H9 (cell line): ENCODE data around the gene LEPR. TPM values are rescaled to one million over a fixed set of nuclear protein-coding genes. Genes with fewer than 3 reads are reported as not detected.
A peak's percentile ranks its signal among the peaks of the same experiment; 100 is the strongest.

Experiments used
- DNase-seq: peaks from one replicate; pipeline ENCODE4 v3.0.0-alpha.2; 2017
- H2AFZ ChIP-seq: one replicate; pipeline ENCODE4 v1.6.1; 2013; ENCODE audit warnings: mild to moderate bottlenecking, low read length, control low read depth, moderate library complexity
- H2AK5ac ChIP-seq: 2 replicates; pipeline ENCODE4 v1.6.1; 2013; ENCODE audit warnings: low read length, control low read depth, mixed read lengths; ENCODE audit not compliant: insufficient read length
- H2BK120ac ChIP-seq: one replicate; pipeline ENCODE4 v1.6.1; 2013; ENCODE audit warnings: low read depth, mild to moderate bottlenecking, low read length, control low read depth, inconsistent platforms; ENCODE audit not compliant: poor library complexity, severe bottlenecking
- H2BK12ac ChIP-seq: 2 replicates; pipeline ENCODE4 v1.6.1; 2013; ENCODE audit warnings: low read length, control low read depth, mixed read lengths, low read depth; ENCODE audit not compliant: insufficient read length
- H2BK15ac ChIP-seq: 2 replicates; pipeline ENCODE4 v1.6.1; 2013; ENCODE audit warnings: low read depth, low read length, control low read depth
- H2BK20ac ChIP-seq: one replicate; pipeline ENCODE4 v1.6.1; 2013; ENCODE audit warnings: low read depth, mild to moderate bottlenecking, low read length, control low read depth, inconsistent platforms; ENCODE audit not compliant: poor library complexity, severe bottlenecking
- H2BK5ac ChIP-seq: 2 replicates; pipeline ENCODE4 v1.6.1; 2013; ENCODE audit warnings: low read length, control low read depth, mixed read lengths; ENCODE audit not compliant: insufficient read length
- H3K14ac ChIP-seq: 2 replicates; pipeline ENCODE4 v1.6.1; 2013; ENCODE audit warnings: low read length, control low read depth; ENCODE audit not compliant: insufficient read depth
- H3K18ac ChIP-seq: 2 replicates; pipeline ENCODE4 v1.6.1; 2013; ENCODE audit warnings: low read depth, mild to moderate bottlenecking, mixed read lengths, low read length, control low read depth; ENCODE audit not compliant: insufficient read length
- H3K23ac ChIP-seq: 2 replicates; pipeline ENCODE4 v1.6.1; 2013; ENCODE audit warnings: low read length, control low read depth, mixed read lengths, low read depth; ENCODE audit not compliant: insufficient read length
- H3K23me2 ChIP-seq: 2 replicates; pipeline ENCODE4 v1.6.1; 2013; ENCODE audit warnings: low read depth, mild to moderate bottlenecking, mixed read lengths, low read length, control low read depth; ENCODE audit not compliant: insufficient read length, poor library complexity, severe bottlenecking
- H3K27ac ChIP-seq: 2 replicates; pipeline ENCODE4 v1.5.1; 2013; ENCODE audit warnings: low read length, control low read depth, mixed read lengths, low read depth; ENCODE audit not compliant: insufficient read length
- H3K27me3 ChIP-seq: 2 replicates; pipeline ENCODE4 v1.6.1; 2013; ENCODE audit warnings: low read length, control low read depth, inconsistent platforms; ENCODE audit not compliant: insufficient read depth
- H3K4ac ChIP-seq: 2 replicates; pipeline ENCODE4 v1.6.1; 2013; ENCODE audit warnings: low read depth, mild to moderate bottlenecking, control low read depth, inconsistent platforms, low read length, moderate library complexity
- H3K4me1 ChIP-seq: 2 replicates; pipeline ENCODE4 v1.6.1; 2013; ENCODE audit warnings: low read length, control low read depth, inconsistent platforms; ENCODE audit not compliant: insufficient read depth
- H3K4me2 ChIP-seq: 2 replicates; pipeline ENCODE4 v1.6.1; 2013; ENCODE audit warnings: low read length, control low read depth, mixed read lengths; ENCODE audit not compliant: insufficient read length, insufficient read depth
- H3K56ac ChIP-seq: 2 replicates; pipeline ENCODE4 v1.6.1; 2013; ENCODE audit warnings: low read depth, mild to moderate bottlenecking, mixed read lengths, low read length, control low read depth; ENCODE audit not compliant: insufficient read length
- H3K79me1 ChIP-seq: 2 replicates; pipeline ENCODE4 v1.6.1; 2013; ENCODE audit warnings: low read depth, mild to moderate bottlenecking, moderate library complexity, low read length, control low read depth, inconsistent platforms; ENCODE audit not compliant: insufficient read depth, poor library complexity, severe bottlenecking
- H3K79me2 ChIP-seq: 2 replicates; pipeline ENCODE4 v1.6.1; 2013; ENCODE audit warnings: low read length, control low read depth, inconsistent platforms; ENCODE audit not compliant: insufficient read depth
- H3K9ac ChIP-seq: 2 replicates; pipeline ENCODE4 v1.6.1; 2013; ENCODE audit warnings: low read length, control low read depth, mixed read lengths; ENCODE audit not compliant: insufficient read length; ENCODE audit errors: extremely low read depth
- H3K9me3 ChIP-seq: one replicate; pipeline ENCODE4 v1.6.1; 2013; ENCODE audit warnings: low read depth, low read length, inconsistent platforms; ENCODE audit not compliant: control insufficient read depth
- H3T11ph ChIP-seq: one replicate; pipeline ENCODE4 v1.6.1; 2013; ENCODE audit warnings: mild to moderate bottlenecking, low read length, control low read depth, inconsistent platforms
- H4K20me1 ChIP-seq: one replicate; pipeline ENCODE4 v1.6.1; 2013; ENCODE audit not compliant: control insufficient read depth, insufficient read length, insufficient read depth
- H4K5ac ChIP-seq: 2 replicates; pipeline ENCODE4 v1.6.1; 2013; ENCODE audit warnings: low read depth, mild to moderate bottlenecking, mixed read lengths, low read length, control low read depth; ENCODE audit not compliant: insufficient read length
- H4K8ac ChIP-seq: replicated peaks from 2 replicates; pipeline ENCODE4 v1.6.1; 2013; ENCODE audit warnings: low read length, control low read depth, mixed read lengths, low read depth; ENCODE audit not compliant: insufficient read length
- H4K91ac ChIP-seq: 2 replicates; pipeline ENCODE4 v1.6.1; 2013; ENCODE audit warnings: low read depth, mild to moderate bottlenecking, moderate library complexity, mixed read lengths, low read length, control low read depth; ENCODE audit not compliant: insufficient read length
- H3K27ac Mint-ChIP-seq, 3 experiments: 2 replicates in 2 of 3; 3 replicates in 1 of 3; pipeline ENCODE4 v1.8.0; 2020 to 2021; ENCODE audit warnings: mixed read lengths in 3 of 3, mild to moderate bottlenecking in 1 of 3, moderate library complexity in 1 of 3
- H3K27me3 Mint-ChIP-seq: 2 replicates; pipeline ENCODE4 v1.8.0; 2021; ENCODE audit warnings: low read depth, mild to moderate bottlenecking, moderate library complexity, mixed read lengths
- H3K36me3 Mint-ChIP-seq, 3 experiments: 2 replicates in 2 of 3; 3 replicates in 1 of 3; pipeline ENCODE4 v1.8.0; 2020 to 2021; ENCODE audit warnings: low read depth in 3 of 3, mixed read lengths in 3 of 3; ENCODE audit not compliant: insufficient read depth in 1 of 3
- H3K4me1 Mint-ChIP-seq, 2 experiments: 2 replicates each; pipeline ENCODE4 v1.8.0; 2020; ENCODE audit warnings: mixed read lengths in 2 of 2
- H3K4me3 Mint-ChIP-seq, 2 experiments: 2 replicates in 1 of 2; 3 replicates in 1 of 2; pipeline ENCODE4 v1.8.0; 2020 to 2021; ENCODE audit warnings: mild to moderate bottlenecking in 2 of 2, mixed read lengths in 2 of 2, moderate library complexity in 1 of 2
- H3K9me3 Mint-ChIP-seq, 2 experiments: 2 replicates in 1 of 2; 3 replicates in 1 of 2; pipeline ENCODE4 v1.8.0; 2020; ENCODE audit warnings: mild to moderate bottlenecking in 2 of 2, mixed read lengths in 2 of 2, moderate library complexity in 1 of 2
- WGBS: extraction: QIAGEN DNeasy Blood & Tissue Kit; methylation state at CpG from one replicate; pipeline ENCODE4 v1.1.7; 2013; ENCODE audit warnings: missing lambda C conversion rate, low lambda C conversion rate, mixed read lengths; ENCODE audit not compliant: insufficient read length; ENCODE audit errors: extremely low coverage; 5-methylcytosine and 5-hydroxymethylcytosine counted together
- total RNA-seq: library from RNA; stranded (reverse); gene quantifications from 2 replicates; pipeline ENCODE4 v1.2.1, GENCODE V29; 2021
- TF ChIP-seq, protein P1 (sequence below): fragments of 200-600 bp; sonication (generic); conservative IDR thresholded peaks from 3 replicates; pipeline ENCODE4 v1.8.0; 2021; ENCODE audit warnings: antibody characterized with exemption, mild to moderate bottlenecking

The LEPR gene
- total RNA-seq, 1 experiment from 2014 or later = 3.3 TPM

DNA sequence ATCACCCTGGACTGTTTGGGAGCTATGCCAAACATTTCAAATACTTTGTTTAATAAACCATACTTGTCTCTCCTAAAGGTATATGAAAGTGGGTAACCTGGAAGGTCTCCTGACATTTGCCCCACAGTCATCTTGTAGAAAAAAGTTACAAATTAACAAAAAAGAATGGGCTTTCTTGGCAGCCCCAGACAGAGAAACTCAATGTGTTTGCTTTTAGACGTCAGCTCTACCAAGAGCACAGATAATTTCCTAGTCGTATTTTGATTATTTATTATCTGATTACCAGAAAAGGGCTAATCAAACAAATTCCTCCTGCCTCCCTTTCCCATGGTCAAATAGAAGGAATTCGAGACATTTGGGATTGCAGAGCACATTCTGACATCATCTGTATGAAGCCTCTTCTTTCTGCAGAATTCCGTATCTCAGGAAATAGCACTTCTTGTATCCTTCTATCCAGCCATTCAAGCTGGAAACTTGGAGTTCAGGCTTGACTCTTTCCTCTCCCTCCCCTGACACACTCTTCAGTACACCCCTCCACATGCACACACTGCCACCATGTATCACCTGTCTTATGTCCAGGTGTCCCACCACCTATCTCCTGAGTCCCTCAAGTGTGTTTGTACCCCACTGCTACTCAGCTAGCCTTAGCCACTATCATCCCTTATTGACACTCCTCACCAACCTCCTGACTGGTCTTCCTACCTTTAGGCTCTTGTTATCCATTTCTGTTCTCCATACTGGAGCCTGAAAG is 42.8 kb upstream of the LEPR start:
- Histone ChIP-seq H2BK12ac (no peak overlapping the region), H4K5ac (no peak overlapping the region), H3K4me1 (no peaks in the 10 kb centered on the region), H3K18ac (no peak overlapping the region), H3K23me2 (no peaks in the 10 kb centered on the region), H2BK20ac (no peak overlapping the region), H3T11ph (no peak overlapping the region), H3K4me2 (no peak overlapping the region), H3K4ac (no peak overlapping the region), H2BK120ac (no peak overlapping the region), H2BK15ac (no peak overlapping the region), H3K27ac (no peak overlapping the region), H4K8ac (no peak overlapping the region), H2AK5ac (no peak overlapping the region), H4K91ac (no peak overlapping the region), H3K56ac (no peak overlapping the region), H3K79me2 (no peaks in the 10 kb centered on the region), H3K9ac (no peak overlapping the region), H4K20me1 (no peaks in the 10 kb centered on the region), H2BK5ac (no peak overlapping the region), H3K9me3 (no peaks in the 10 kb centered on the region), H3K79me1 (no peaks in the 10 kb centered on the region), H3K14ac (no peak overlapping the region), H3K23ac (no peak overlapping the region), H3K27me3 (no peaks in the 10 kb centered on the region), H2AFZ (no peak overlapping the region)
- Mint-ChIP-seq H3K27ac (0 out of 7 replicates have a peak overlapping the region, but pooled peaks of 1 of the 3 experiments have one; percentile 25), H3K9me3 (no peaks in the 10 kb centered on the region; a peak in 1 of 5 replicates), H3K27me3 (no peaks in the 10 kb centered on the region), H3K36me3 (peaks cover 0 to 3% (median 0%) of the 10 kb centered on the region in 3 experiments; a peak in 1 of 7 replicates), H3K4me3 (no peak overlapping the region), H3K4me1 (no peaks in the 10 kb centered on the region; a peak in 1 of 4 replicates)
- no CpG with 5 or more reads among the region's 4 CpGs for WGBS
- DNase-seq = no peak
- TF ChIP-seq, protein P1, sequence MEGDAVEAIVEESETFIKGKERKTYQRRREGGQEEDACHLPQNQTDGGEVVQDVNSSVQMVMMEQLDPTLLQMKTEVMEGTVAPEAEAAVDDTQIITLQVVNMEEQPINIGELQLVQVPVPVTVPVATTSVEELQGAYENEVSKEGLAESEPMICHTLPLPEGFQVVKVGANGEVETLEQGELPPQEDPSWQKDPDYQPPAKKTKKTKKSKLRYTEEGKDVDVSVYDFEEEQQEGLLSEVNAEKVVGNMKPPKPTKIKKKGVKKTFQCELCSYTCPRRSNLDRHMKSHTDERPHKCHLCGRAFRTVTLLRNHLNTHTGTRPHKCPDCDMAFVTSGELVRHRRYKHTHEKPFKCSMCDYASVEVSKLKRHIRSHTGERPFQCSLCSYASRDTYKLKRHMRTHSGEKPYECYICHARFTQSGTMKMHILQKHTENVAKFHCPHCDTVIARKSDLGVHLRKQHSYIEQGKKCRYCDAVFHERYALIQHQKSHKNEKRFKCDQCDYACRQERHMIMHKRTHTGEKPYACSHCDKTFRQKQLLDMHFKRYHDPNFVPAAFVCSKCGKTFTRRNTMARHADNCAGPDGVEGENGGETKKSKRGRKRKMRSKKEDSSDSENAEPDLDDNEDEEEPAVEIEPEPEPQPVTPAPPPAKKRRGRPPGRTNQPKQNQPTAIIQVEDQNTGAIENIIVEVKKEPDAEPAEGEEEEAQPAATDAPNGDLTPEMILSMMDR = no peak
